ENCODE results near the gene MZF1.

DNA sequence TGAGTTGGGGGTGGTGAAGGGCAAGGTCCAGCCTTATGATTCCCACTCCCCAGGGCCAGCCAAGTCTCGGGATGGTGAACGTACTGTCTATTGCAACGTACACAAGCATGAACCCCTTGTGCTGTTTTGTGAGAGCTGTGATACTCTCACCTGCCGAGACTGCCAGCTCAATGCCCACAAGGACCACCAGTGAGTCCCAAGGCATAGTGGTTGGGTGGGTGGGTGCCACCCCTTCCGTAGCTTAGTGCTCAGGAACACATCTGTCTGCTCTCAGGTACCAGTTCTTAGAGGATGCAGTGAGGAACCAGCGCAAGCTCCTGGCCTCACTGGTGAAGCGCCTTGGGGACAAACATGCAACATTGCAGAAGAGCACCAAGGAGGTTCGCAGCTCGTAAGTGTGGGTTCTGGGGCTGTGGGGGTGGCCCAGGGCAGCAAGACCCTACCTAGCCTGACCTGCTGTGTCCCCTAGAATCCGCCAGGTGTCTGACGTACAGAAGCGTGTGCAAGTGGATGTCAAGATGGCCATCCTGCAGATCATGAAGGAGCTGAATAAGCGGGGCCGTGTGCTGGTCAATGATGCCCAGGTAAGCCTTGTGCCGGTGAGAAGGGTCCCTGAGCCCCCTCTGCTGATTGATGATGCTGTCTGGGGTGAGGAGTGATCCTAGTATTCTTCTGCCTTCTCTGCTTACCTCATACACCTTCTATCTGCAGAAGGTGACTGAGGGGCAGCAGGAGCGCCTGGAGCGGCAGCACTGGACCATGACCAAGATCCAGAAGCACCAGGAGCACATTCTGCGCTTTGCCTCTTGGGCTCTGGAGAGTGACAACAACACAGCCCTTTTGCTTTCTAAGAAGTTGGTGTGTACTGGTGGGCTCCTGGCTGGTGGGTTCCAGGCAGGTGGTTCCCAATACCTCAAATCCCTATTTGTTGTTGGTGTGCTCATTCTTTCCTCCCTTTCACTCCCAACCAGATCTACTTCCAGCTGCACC is 25.5 kb downstream of the MZF1 start:
- TF ChIP-seq, protein P1, sequence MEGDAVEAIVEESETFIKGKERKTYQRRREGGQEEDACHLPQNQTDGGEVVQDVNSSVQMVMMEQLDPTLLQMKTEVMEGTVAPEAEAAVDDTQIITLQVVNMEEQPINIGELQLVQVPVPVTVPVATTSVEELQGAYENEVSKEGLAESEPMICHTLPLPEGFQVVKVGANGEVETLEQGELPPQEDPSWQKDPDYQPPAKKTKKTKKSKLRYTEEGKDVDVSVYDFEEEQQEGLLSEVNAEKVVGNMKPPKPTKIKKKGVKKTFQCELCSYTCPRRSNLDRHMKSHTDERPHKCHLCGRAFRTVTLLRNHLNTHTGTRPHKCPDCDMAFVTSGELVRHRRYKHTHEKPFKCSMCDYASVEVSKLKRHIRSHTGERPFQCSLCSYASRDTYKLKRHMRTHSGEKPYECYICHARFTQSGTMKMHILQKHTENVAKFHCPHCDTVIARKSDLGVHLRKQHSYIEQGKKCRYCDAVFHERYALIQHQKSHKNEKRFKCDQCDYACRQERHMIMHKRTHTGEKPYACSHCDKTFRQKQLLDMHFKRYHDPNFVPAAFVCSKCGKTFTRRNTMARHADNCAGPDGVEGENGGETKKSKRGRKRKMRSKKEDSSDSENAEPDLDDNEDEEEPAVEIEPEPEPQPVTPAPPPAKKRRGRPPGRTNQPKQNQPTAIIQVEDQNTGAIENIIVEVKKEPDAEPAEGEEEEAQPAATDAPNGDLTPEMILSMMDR (IDR thresholded peaks at IDR 0.05), result no peak
- no peak for TF ChIP-seq POLR2A (IDR thresholded peaks at IDR 0.05)
